HG03095 (cell line): Measurements from ENCODE around the gene HHIPL1.

ENCODE experiments used
- ATAC-seq: cut with Tn5 transposase; IDR thresholded peaks from one replicate; pipeline ENCODE4 v1.9.1; 2021; ENCODE audit warnings: moderate library complexity; ENCODE audit not compliant: unreplicated experiment

HHIPL1 gene

GRCh38 chr14:99686557-99687283, 41.8 kb downstream of the HHIPL1 start:
- no peak for ATAC-seq

- ATAC-seq, result no peak
Observed at GRCh38 chr14:99687284-99688209, 42.6 kb downstream of the HHIPL1 start.

GRCh38 chr14:99688210-99688581, 43.3 kb downstream of the HHIPL1 start:
- ATAC-seq, result no peak

GRCh38 chr14:99688629-99689028, 43.7 kb downstream of the HHIPL1 start:
- no peak for ATAC-seq

GRCh38 chr14:99689266-99690236, 44.6 kb downstream of the HHIPL1 start:
- ATAC-seq, result no peak

- no peak for ATAC-seq
Observed at GRCh38 chr14:99690636-99691035, 45.7 kb downstream of the HHIPL1 start.

GRCh38 chr14:99691111-99691885, 46.4 kb downstream of the HHIPL1 start:
- no peak for ATAC-seq

GRCh38 chr14:99693918-99694317, 49.0 kb downstream of the HHIPL1 start:
- ATAC-seq, result no peak

- no peak for ATAC-seq
Observed at GRCh38 chr14:99696929-99697328, 52.0 kb downstream of the HHIPL1 start.

GRCh38 chr14:99698236-99698635, 53.3 kb downstream of the HHIPL1 start:
- no peak for ATAC-seq

- ATAC-seq, result no peak
Observed at GRCh38 chr14:99698642-99699041, 53.7 kb downstream of the HHIPL1 start.

- ATAC-seq, result no peak
Observed at GRCh38 chr14:99699085-99699760, 54.3 kb downstream of the HHIPL1 start.

GRCh38 chr14:99699861-99700260, 54.9 kb downstream of the HHIPL1 start:
- ATAC-seq, result no peak

GRCh38 chr14:99700379-99700778, 55.5 kb downstream of the HHIPL1 start:
- no peak for ATAC-seq

- ATAC-seq, result no peak
Observed at GRCh38 chr14:99701260-99701659, 56.3 kb downstream of the HHIPL1 start.

GRCh38 chr14:99702115-99702514, 57.2 kb downstream of the HHIPL1 start:
- no peak for ATAC-seq

- ATAC-seq, result no peak
Observed at GRCh38 chr14:99703381-99703780, 58.5 kb downstream of the HHIPL1 start.

- no peak for ATAC-seq
Observed at GRCh38 chr14:99704037-99704436, 59.1 kb downstream of the HHIPL1 start.

- ATAC-seq, result no peak
Observed at GRCh38 chr14:99706107-99706900, 61.4 kb downstream of the HHIPL1 start.
